SK-N-SH (cell line): Measurements from ENCODE around the gene PIP5K1C. TPM values are rescaled to one million over a fixed set of nuclear protein-coding genes. Genes with fewer than 3 reads are reported as not detected.
A peak's percentile ranks its signal among the peaks of the same experiment; 100 is the strongest.

Experiments
- CTCF ChIA-PET: fragments of 300-600, 350-600 bp; formaldehyde crosslinking; extraction: SDS; loops from one replicate; lab custom pipeline; 2021; lab: Yijun Ruan, JAX
- POLR2A ChIA-PET: fragments of 350-600 bp; sonication (Branson Sonifier 250); formaldehyde crosslinking; extraction: SDS; loops from one replicate; lab custom pipeline; 2020; ENCODE audit warnings: antibody characterized with exemption, inconsistent platforms; lab: Yijun Ruan, JAX
- DNase-seq: peaks from one replicate; pipeline ENCODE4 v3.0.0; 2012
- H2AFZ ChIP-seq: fragments of 200-600 bp; sonication (generic); 2 replicates; pipeline ENCODE4 v1.8.1; 2016; ENCODE audit warnings: antibody characterized with exemption, mild to moderate bottlenecking, low read depth
- H3F3A ChIP-seq: fragments of 200-600 bp; sonication (generic); replicated peaks from 2 replicates; pipeline ENCODE3; 2016; ENCODE audit warnings: antibody characterized with exemption, mild to moderate bottlenecking; ENCODE audit not compliant: insufficient read depth
- H3K27ac ChIP-seq, 2 experiments: fragments of 200-500 bp in 1 of 2; fragments of 200-600 bp in 1 of 2; sonication (Bioruptor generic) in 1 of 2; sonication (generic), shearing (Covaris generic) in 1 of 2; 2 replicates each; pipeline versions ENCODE4 v1.5.1 to v1.6.1; 2014 to 2016; ENCODE audit warnings: low read depth in 2 of 2, inconsistent platforms in 1 of 2, low read length in 1 of 2, mild to moderate bottlenecking in 1 of 2, mixed read lengths in 1 of 2
- H3K27me3 ChIP-seq: fragments of 200-600 bp; sonication (generic), shearing (Covaris generic); 2 replicates; pipeline ENCODE4 v1.6.1; 2016; ENCODE audit warnings: mixed run types; ENCODE audit not compliant: insufficient read depth
- H3K36me3 ChIP-seq, 2 experiments: fragments of 200-500 bp in 1 of 2; fragments of 200-600 bp in 1 of 2; sonication (Bioruptor generic) in 1 of 2; sonication (generic) in 1 of 2; replicated peaks in 1 of 2; 2 replicates each; pipeline versions ENCODE3 to v1.5.1; 2014 to 2016; ENCODE audit warnings: low read length in 1 of 2, mild to moderate bottlenecking in 1 of 2; ENCODE audit not compliant: insufficient read depth in 2 of 2, control insufficient read depth in 1 of 2
- H3K4me1 ChIP-seq, 2 experiments: fragments of 200-500 bp in 1 of 2; fragments of 200-600 bp in 1 of 2; sonication (Bioruptor generic) in 1 of 2; sonication (generic), shearing (Covaris generic) in 1 of 2; 2 replicates each; pipeline versions ENCODE4 v1.5.1 to v1.6.1; 2014 to 2016; ENCODE audit warnings: low read depth in 1 of 2, low read length in 1 of 2, mixed run types in 1 of 2; ENCODE audit not compliant: insufficient read depth in 2 of 2, control insufficient read depth in 1 of 2
- H3K4me2 ChIP-seq: fragments of 200-600 bp; sonication (generic), shearing (Covaris generic); 2 replicates; pipeline ENCODE4 v1.6.1; 2017; ENCODE audit warnings: mixed run types
- H3K4me3 ChIP-seq, 2 experiments: fragments of 200-500 bp in 1 of 2; fragments of 200-600 bp in 1 of 2; sonication (Bioruptor generic) in 1 of 2; sonication (generic), shearing (Covaris generic) in 1 of 2; 2 replicates each; pipeline versions ENCODE4 v1.5.1 to v1.8.1; 2014 to 2016; ENCODE audit warnings: low read depth in 2 of 2, inconsistent platforms in 1 of 2, low read length in 1 of 2, mild to moderate bottlenecking in 1 of 2, mixed read lengths in 1 of 2, moderate library complexity in 1 of 2
- H3K79me2 ChIP-seq: fragments of 200-600 bp; sonication (generic); 2 replicates; pipeline ENCODE4 v1.8.1; 2017; ENCODE audit warnings: mild to moderate bottlenecking; ENCODE audit not compliant: insufficient read depth
- H3K9ac ChIP-seq: fragments of 200-600 bp; sonication (generic); 2 replicates; pipeline ENCODE4 v1.6.1; 2017; ENCODE audit warnings: mixed run types
- H3K9me2 ChIP-seq: fragments of 200-600 bp; sonication (generic); 2 replicates; pipeline ENCODE4 v1.6.1; 2017; ENCODE audit warnings: mixed run types
- H3K9me3 ChIP-seq: fragments of 200-600 bp; sonication (generic); 2 replicates; pipeline ENCODE4 v1.6.1; 2017; ENCODE audit warnings: mixed run types, mild to moderate bottlenecking, moderate library complexity
- H4K20me1 ChIP-seq: fragments of 200-600 bp; sonication (generic); 2 replicates; pipeline ENCODE4 v1.6.1; 2017; ENCODE audit warnings: mild to moderate bottlenecking, mixed run types; ENCODE audit not compliant: insufficient read depth
- CHD2 ChIP-seq: fragments of 150-350 bp; IDR thresholded peaks from 2 replicates; pipeline ENCODE4 v1.6.1; 2018; ENCODE audit warnings: low read length; ENCODE audit not compliant: partially characterized antibody
- ELF1 ChIP-seq: IDR thresholded peaks from 2 replicates; pipeline ENCODE4 v1.4.0; 2012
- EP300 ChIP-seq, 2 experiments: IDR thresholded peaks; 2 replicates each; pipeline versions ENCODE4 v1.4.0 to v1.6.1; 2012; ENCODE audit warnings: borderline replicate concordance in 1 of 2, low read depth in 1 of 2, low read length in 1 of 2
- FOXM1 ChIP-seq: IDR thresholded peaks from 2 replicates; pipeline ENCODE4 v1.4.0; 2012; ENCODE audit warnings: low read depth, mild to moderate bottlenecking
- GATA2 ChIP-seq: sonication (generic); formaldehyde crosslinking; IDR thresholded peaks from 2 replicates; pipeline ENCODE4 v1.5.0; 2020; ENCODE audit warnings: mild to moderate bottlenecking, missing genetic modification reagents
- MAX ChIP-seq: IDR thresholded peaks from 2 replicates; pipeline ENCODE4 v1.4.0; 2012; ENCODE audit warnings: low read depth
- MEF2A ChIP-seq: IDR thresholded peaks from 2 replicates; pipeline ENCODE4 v1.4.0; 2012; ENCODE audit warnings: low read depth, borderline replicate concordance
- MXI1 ChIP-seq: IDR thresholded peaks from 2 replicates; pipeline ENCODE4 v1.6.1; 2012; ENCODE audit warnings: mild to moderate bottlenecking, low read depth, low read length, improper control_type of control experiment
- POLR2AphosphoS5 ChIP-seq: IDR thresholded peaks from 2 replicates; pipeline ENCODE4 v1.6.1; 2012; ENCODE audit warnings: low read depth, low read length
- RAD21 ChIP-seq: IDR thresholded peaks from 2 replicates; pipeline ENCODE4 v1.6.1; 2012; ENCODE audit warnings: mild to moderate bottlenecking, low read length
- RFX5 ChIP-seq: IDR thresholded peaks from 2 replicates; pipeline ENCODE4 v1.6.1; 2012; ENCODE audit warnings: mild to moderate bottlenecking, improper control_type of control experiment, low read length
- RXRA ChIP-seq: IDR thresholded peaks from 2 replicates; pipeline ENCODE4 v1.4.0; 2012; ENCODE audit warnings: low read depth, mild to moderate bottlenecking, borderline replicate concordance
- SMC3 ChIP-seq: IDR thresholded peaks from 2 replicates; pipeline ENCODE4 v1.6.1; 2012; ENCODE audit warnings: low read depth, low read length, improper control_type of control experiment
- TEAD4 ChIP-seq: IDR thresholded peaks from 2 replicates; pipeline ENCODE4 v1.4.0; 2012; ENCODE audit warnings: mild to moderate bottlenecking, borderline replicate concordance; ENCODE audit not compliant: insufficient read depth
- YY1 ChIP-seq: IDR thresholded peaks from 2 replicates; pipeline ENCODE4 v1.4.0; 2012; ENCODE audit warnings: low read depth, mild to moderate bottlenecking
- ZBTB33 ChIP-seq: IDR thresholded peaks from 2 replicates; pipeline ENCODE4 v1.4.0; 2012; ENCODE audit warnings: low read depth, borderline replicate concordance
- WGBS: methylation state at CpG from one replicate; pipeline ENCODE4 v1.1.6; 2017; ENCODE audit warnings: low lambda C conversion rate; 5-methylcytosine and 5-hydroxymethylcytosine counted together
- polyA plus RNA-seq, 3 experiments: library from polyadenylated mRNA; depleted of rRNA; stranded (reverse); fragments of >200 nt; gene quantifications; 2 replicates each; pipeline ENCODE4 v1.2.3, GENCODE V29; 2012
- TF ChIP-seq, protein P1 (sequence below): fragments of 200-600 bp; sonication (generic); IDR thresholded peaks from 2 replicates; pipeline ENCODE4 v1.6.1; 2017; ENCODE audit warnings: antibody characterized with exemption, mild to moderate bottlenecking, moderate library complexity
- TF ChIP-seq, protein P2 (sequence below): fragments of 150-350 bp; IDR thresholded peaks from 2 replicates; pipeline ENCODE4 v1.6.1; 2017; ENCODE audit warnings: antibody characterized with exemption, low read length, low read depth, borderline replicate concordance

Gene PIP5K1C
- polyA plus RNA-seq, 1 of the 3 experiments (the other 2 are of a cell fraction) = 12.3 TPM

GRCh38 chr19:3693025-3693925 lies 7.0 kb downstream of the PIP5K1C start:
- Histone ChIP-seq H3K4me1 (peaks cover 0 to 8% of the 10 kb centered on the region in 2 experiments; a peak in 1 of 4 replicates), H3K36me3 (no peaks in the 10 kb centered on the region), H3K9me2 (no peaks in the 10 kb centered on the region), H3K4me3 (no peak overlapping the region), H3F3A (no peaks in the 10 kb centered on the region), H4K20me1 (peaks cover 67% of the 10 kb centered on the region), H3K27ac (no peak overlapping the region), H2AFZ (no peak overlapping the region), H3K4me2 (no peak overlapping the region), H3K9me3 (no peaks in the 10 kb centered on the region), H3K27me3 (no peaks in the 10 kb centered on the region), H3K79me2 (peaks cover 70% of the 10 kb centered on the region), H3K9ac (no peak overlapping the region)
- no peak for TF ChIP-seq ELF1
- TF ChIP-seq RXRA = no peak
- TF ChIP-seq SMC3 = no peak
- no peak for TF ChIP-seq EP300 (IDR thresholded peaks at IDR 0.05; ENCODE audit: borderline replicate concordance in 1 of 2, low read depth in 1 of 2, low read length in 1 of 2)
- TF ChIP-seq, protein P1, sequence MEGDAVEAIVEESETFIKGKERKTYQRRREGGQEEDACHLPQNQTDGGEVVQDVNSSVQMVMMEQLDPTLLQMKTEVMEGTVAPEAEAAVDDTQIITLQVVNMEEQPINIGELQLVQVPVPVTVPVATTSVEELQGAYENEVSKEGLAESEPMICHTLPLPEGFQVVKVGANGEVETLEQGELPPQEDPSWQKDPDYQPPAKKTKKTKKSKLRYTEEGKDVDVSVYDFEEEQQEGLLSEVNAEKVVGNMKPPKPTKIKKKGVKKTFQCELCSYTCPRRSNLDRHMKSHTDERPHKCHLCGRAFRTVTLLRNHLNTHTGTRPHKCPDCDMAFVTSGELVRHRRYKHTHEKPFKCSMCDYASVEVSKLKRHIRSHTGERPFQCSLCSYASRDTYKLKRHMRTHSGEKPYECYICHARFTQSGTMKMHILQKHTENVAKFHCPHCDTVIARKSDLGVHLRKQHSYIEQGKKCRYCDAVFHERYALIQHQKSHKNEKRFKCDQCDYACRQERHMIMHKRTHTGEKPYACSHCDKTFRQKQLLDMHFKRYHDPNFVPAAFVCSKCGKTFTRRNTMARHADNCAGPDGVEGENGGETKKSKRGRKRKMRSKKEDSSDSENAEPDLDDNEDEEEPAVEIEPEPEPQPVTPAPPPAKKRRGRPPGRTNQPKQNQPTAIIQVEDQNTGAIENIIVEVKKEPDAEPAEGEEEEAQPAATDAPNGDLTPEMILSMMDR = no peak
- TF ChIP-seq MAX = no peak
- TF ChIP-seq FOXM1 = no peak
- no peak for TF ChIP-seq ZBTB33
- no peak for TF ChIP-seq POLR2AphosphoS5
- TF ChIP-seq GATA2 = no peak
- TF ChIP-seq YY1 = no peak
- TF ChIP-seq CHD2 = no peak
- TF ChIP-seq RAD21 = no peak
- TF ChIP-seq MEF2A = no peak
- TF ChIP-seq, protein P2, sequence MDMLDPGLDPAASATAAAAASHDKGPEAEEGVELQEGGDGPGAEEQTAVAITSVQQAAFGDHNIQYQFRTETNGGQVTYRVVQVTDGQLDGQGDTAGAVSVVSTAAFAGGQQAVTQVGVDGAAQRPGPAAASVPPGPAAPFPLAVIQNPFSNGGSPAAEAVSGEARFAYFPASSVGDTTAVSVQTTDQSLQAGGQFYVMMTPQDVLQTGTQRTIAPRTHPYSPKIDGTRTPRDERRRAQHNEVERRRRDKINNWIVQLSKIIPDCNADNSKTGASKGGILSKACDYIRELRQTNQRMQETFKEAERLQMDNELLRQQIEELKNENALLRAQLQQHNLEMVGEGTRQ = no peak
- no peak for TF ChIP-seq TEAD4
- no peak for TF ChIP-seq MXI1
- no peak for TF ChIP-seq RFX5
- DNase-seq = peak; percentile 23
- ChIA-PET CTCF (interaction anchor here (1.0 to 3.7 kb wide), 8 partner anchors 9 to 106 kb away, joined by 3 to 23 read pairs (median 4); partner anchors contain the start of gene TJP3), POLR2A (no interaction called here)
- WGBS = 97% methylated on average over 17 of the region's 34 CpGs
